ENCODE data around the gene SF3A2.

SF3A2 gene

GRCh38 chr19:2283835-2284507, 47.3 kb downstream of the SF3A2 start:
- Histone ChIP-seq H3K9me3 (ENCODE audit: control insufficient read depth, insufficient read depth, low read length) (no peaks in the 10 kb centered on the region), H3K4me1 (ENCODE audit: insufficient read depth, low read length) (no peaks in the 10 kb centered on the region), H3K9ac (ENCODE audit: low read depth, low read length) (no peak overlapping the region), H3K36me3 (ENCODE audit: insufficient read depth, low read length) (no peaks in the 10 kb centered on the region)

- Histone ChIP-seq H3K9ac (ENCODE audit: low read depth, low read length) (no peak overlapping the region), H3K9me3 (ENCODE audit: control insufficient read depth, insufficient read depth, low read length) (no peaks in the 10 kb centered on the region), H3K36me3 (ENCODE audit: insufficient read depth, low read length) (no peaks in the 10 kb centered on the region), H3K4me1 (ENCODE audit: insufficient read depth, low read length) (no peaks in the 10 kb centered on the region; the same call in 1 of the 2 replicates)
Measured at GRCh38 chr19:2286402-2287140, 49.9 kb downstream of the SF3A2 start.

GRCh38 chr19:2287585-2288337, 51.1 kb downstream of the SF3A2 start:
- H3K9ac ChIP-seq (ENCODE audit: low read depth, low read length): no peak overlapping the region

DNA sequence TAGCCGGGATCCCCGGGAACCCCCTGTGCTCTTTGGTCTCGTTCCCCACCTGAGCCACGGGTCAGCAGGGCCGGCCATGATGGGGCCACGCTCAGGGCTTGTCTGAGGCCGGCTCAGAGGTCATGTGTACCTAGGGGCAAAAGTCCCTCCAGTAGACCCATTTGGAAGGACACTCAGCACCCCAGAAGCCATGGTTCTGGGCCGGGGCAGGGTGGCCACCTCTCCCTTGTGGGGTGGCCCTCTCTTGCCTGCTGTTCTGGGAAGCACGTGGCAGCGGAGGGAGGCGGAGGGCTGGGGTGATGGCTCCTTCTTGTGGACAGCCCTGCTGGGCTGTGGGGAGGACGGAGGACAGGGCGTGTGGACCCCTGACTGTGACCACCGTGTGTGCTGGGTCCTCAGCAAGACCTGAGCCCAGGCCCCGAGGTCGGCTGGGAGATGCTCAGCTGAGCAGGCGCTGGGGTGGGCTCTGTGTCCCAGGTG, 51.8 kb downstream of the SF3A2 start:
- Histone ChIP-seq H3K9me3 (ENCODE audit: control insufficient read depth, insufficient read depth, low read length) (no peaks in the 10 kb centered on the region), H3K9ac (ENCODE audit: low read depth, low read length) (no peak overlapping the region), H3K4me1 (ENCODE audit: insufficient read depth, low read length) (no peaks in the 10 kb centered on the region; the same call in 1 of the 2 replicates), H3K36me3 (ENCODE audit: insufficient read depth, low read length) (no peaks in the 10 kb centered on the region)

More at GRCh38 chr19:2287585-2288337, 51.1 kb downstream of the SF3A2 start:
- Histone ChIP-seq H3K9me3 (ENCODE audit: control insufficient read depth, insufficient read depth, low read length) (no peaks in the 10 kb centered on the region), H3K36me3 (ENCODE audit: insufficient read depth, low read length) (no peaks in the 10 kb centered on the region), H3K4me1 (ENCODE audit: insufficient read depth, low read length) (no peaks in the 10 kb centered on the region; the same call in 1 of the 2 replicates)

- Histone ChIP-seq H3K9me3 (ENCODE audit: control insufficient read depth, insufficient read depth, low read length) (no peaks in the 10 kb centered on the region), H3K9ac (ENCODE audit: low read depth, low read length) (no peak overlapping the region), H3K4me1 (ENCODE audit: insufficient read depth, low read length) (no peaks in the 10 kb centered on the region; the same call in 1 of the 2 replicates), H3K36me3 (ENCODE audit: insufficient read depth, low read length) (no peaks in the 10 kb centered on the region)
Measured at GRCh38 chr19:2288818-2289713, 52.4 kb downstream of the SF3A2 start.

- Histone ChIP-seq H3K36me3 (ENCODE audit: insufficient read depth, low read length) (no peaks in the 10 kb centered on the region), H3K9me3 (ENCODE audit: control insufficient read depth, insufficient read depth, low read length) (no peaks in the 10 kb centered on the region)
Measured at GRCh38 chr19:2289714-2290435, 53.3 kb downstream of the SF3A2 start.

DNA sequence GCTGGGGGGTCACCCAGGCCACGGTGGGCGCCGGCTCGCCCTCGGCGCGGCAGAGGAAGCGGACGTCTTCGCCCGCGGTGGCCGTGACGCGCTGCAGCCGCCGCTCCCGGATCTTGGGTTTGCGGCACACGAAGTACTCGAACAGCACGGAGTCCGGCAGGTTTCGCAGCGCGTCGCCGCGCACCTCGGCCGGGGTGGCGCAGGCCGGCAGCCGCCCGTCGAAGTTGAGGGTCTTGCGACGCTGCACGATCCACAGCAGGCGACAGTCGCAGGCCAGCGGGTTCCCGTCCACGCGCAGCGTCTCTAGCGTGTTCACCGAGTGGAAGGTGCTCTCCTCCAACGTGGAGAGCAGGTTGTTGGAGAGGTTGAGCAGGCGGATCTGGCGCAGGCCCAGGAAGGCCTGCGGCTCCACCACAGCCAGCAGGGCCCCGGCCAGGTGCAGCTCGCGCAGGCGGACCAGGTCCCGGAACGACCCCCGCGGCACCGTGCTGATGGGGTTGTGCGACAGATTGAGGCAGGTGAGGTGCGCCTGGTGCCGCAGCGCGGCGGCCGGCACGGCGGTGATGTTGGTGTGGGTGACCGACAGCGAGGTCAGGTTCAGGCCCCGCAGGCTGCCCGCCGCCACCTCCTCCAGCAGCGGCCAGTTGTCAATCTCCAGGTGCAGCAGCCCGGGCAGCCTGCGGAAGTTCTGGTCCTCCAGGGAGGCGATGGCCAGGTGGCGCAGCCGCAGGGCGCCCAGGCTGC, 54.0 kb downstream of the SF3A2 start:
- H3K4me1 ChIP-seq (ENCODE audit: insufficient read depth, low read length): no peaks in the 10 kb centered on the region; the same call in 1 of the 2 replicates
- peak overlapping the region; percentile 17; the same call in 1 of the 2 replicates for H3K9ac ChIP-seq (ENCODE audit: low read depth, low read length)
- H3K9me3 ChIP-seq (ENCODE audit: control insufficient read depth, insufficient read depth, low read length): no peaks in the 10 kb centered on the region
- H3K36me3 ChIP-seq (ENCODE audit: insufficient read depth, low read length): no peaks in the 10 kb centered on the region

More at GRCh38 chr19:2289714-2290435, 53.3 kb downstream of the SF3A2 start:
- H3K9ac ChIP-seq (ENCODE audit: low read depth, low read length): peak overlapping the region; percentile 17; the same call in 1 of the 2 replicates
- no peaks in the 10 kb centered on the region; the same call in 1 of the 2 replicates for H3K4me1 ChIP-seq (ENCODE audit: insufficient read depth, low read length)

GRCh38 chr19:2291185-2291751, 54.6 kb downstream of the SF3A2 start:
- peak overlapping the region; percentile 31; the same call in 1 of the 2 replicates for H3K9ac ChIP-seq (ENCODE audit: low read depth, low read length)

GRCh38 chr19:2294687-2295335, 58.2 kb downstream of the SF3A2 start:
- Histone ChIP-seq H3K36me3 (ENCODE audit: insufficient read depth, low read length) (no peaks in the 10 kb centered on the region), H3K4me1 (ENCODE audit: insufficient read depth, low read length) (no peaks in the 10 kb centered on the region; the same call in 1 of the 2 replicates), H3K9ac (ENCODE audit: low read depth, low read length) (no peak overlapping the region)

More at GRCh38 chr19:2291185-2291751, 54.6 kb downstream of the SF3A2 start:
- Histone ChIP-seq H3K36me3 (ENCODE audit: insufficient read depth, low read length) (no peaks in the 10 kb centered on the region), H3K4me1 (ENCODE audit: insufficient read depth, low read length) (no peaks in the 10 kb centered on the region; the same call in 1 of the 2 replicates), H3K9me3 (ENCODE audit: control insufficient read depth, insufficient read depth, low read length) (no peaks in the 10 kb centered on the region)

DNA sequence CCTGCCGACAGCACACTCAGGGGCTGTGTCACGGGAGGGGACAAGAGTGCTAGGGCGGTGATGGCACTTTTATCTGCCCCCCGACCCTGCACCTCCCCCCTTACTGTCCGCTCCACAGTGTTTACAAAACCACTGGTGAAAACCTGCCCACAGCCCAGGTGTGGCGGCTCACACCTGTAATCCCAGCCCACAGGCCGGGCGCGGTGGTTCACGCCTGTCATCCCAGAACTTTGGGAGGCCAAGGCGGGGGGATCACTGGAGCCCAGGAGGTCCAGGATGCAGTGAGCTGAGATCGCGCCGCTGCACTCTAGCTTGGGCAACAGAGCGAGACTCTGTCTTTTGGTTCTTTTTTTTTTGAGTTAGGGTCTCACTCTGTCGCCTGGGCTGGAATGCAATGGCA, 59.5 kb downstream of the SF3A2 start:
- H3K36me3 ChIP-seq (ENCODE audit: insufficient read depth, low read length): no peaks in the 10 kb centered on the region
- no peaks in the 10 kb centered on the region for H3K4me1 ChIP-seq (ENCODE audit: insufficient read depth, low read length)
- no peak overlapping the region for H3K9ac ChIP-seq (ENCODE audit: low read depth, low read length)

More at GRCh38 chr19:2294687-2295335, 58.2 kb downstream of the SF3A2 start:
- no peaks in the 10 kb centered on the region for H3K9me3 ChIP-seq (ENCODE audit: control insufficient read depth, insufficient read depth, low read length)

More for the DNA sequence above, 59.5 kb downstream of the SF3A2 start:
- H3K9me3 ChIP-seq (ENCODE audit: control insufficient read depth, insufficient read depth, low read length): no peaks in the 10 kb centered on the region
